ENCODE results near the gene SMR3B. TPM values are rescaled to one million over a fixed set of nuclear protein-coding genes. Genes with fewer than 3 reads are reported as not detected.

The SMR3B gene
- total RNA-seq, 1 donor from 2014 or later = not detected

Other genes with a start within 250 kb of the SMR3B start
- gene PRR27, start 228.9 kb upstream of the SMR3B start, total RNA-seq = not detected
- not detected for gene ODAM, start 187.4 kb upstream of the SMR3B start, total RNA-seq
- not detected for gene FDCSP, start 157.0 kb upstream of the SMR3B start, total RNA-seq
- not detected for gene CSN3, start 140.5 kb upstream of the SMR3B start, total RNA-seq
- not detected for gene CABS1, start 48.1 kb upstream of the SMR3B start, total RNA-seq
- gene SMR3A, start 22.4 kb upstream of the SMR3B start, total RNA-seq = not detected
- gene OPRPN, start 14.8 kb downstream of the SMR3B start, total RNA-seq = not detected
- gene MUC7, start 89.1 kb downstream of the SMR3B start, total RNA-seq = not detected
- gene AMTN, start 135.4 kb downstream of the SMR3B start, total RNA-seq = not detected
- gene AMBN, start 209.1 kb downstream of the SMR3B start, total RNA-seq = 1.2 TPM
- under 0.01 TPM for gene ENAM, start 245.6 kb downstream of the SMR3B start, total RNA-seq